Retinal pigment epithelial cell (primary cell): ENCODE data around the gene PRLR.

Source experiments
- DNase-seq: peaks from one replicate; pipeline ENCODE4 v3.0.0-alpha.2; 2010; ENCODE audit warnings: low read depth
- H3K4me3 ChIP-seq: 2 replicates; pipeline ENCODE4 v1.5.1; 2011; ENCODE audit warnings: mild to moderate bottlenecking, low read length, control low read depth, moderate library complexity
- TF ChIP-seq, protein P1 (sequence below): conservative IDR thresholded peaks from 2 replicates; pipeline ENCODE4 v1.5.1; 2011; ENCODE audit warnings: low read depth, low read length, control low read depth, inconsistent platforms

The PRLR gene

DNA sequence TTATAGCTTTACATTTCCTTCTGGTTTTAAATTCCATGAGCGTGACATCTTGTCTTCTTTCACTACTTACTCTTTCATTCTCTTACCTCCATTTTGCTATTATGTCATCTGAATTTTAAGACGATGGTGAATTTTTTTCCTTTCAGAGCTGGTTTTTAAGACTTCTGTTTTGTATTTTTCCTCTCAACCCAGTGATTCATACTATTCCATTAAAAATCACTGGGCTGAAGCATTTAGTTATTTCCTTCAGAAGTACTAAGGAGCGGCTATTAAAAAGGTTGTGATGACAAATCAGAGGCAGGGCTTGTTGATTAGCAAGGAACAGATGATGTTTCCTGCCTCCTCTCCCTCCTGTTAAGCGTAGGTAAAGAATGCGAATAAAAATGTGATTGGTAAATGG, 199.0 kb downstream of the PRLR start:
- H3K4me3 ChIP-seq: no peak overlapping the region
- TF ChIP-seq, protein P1, sequence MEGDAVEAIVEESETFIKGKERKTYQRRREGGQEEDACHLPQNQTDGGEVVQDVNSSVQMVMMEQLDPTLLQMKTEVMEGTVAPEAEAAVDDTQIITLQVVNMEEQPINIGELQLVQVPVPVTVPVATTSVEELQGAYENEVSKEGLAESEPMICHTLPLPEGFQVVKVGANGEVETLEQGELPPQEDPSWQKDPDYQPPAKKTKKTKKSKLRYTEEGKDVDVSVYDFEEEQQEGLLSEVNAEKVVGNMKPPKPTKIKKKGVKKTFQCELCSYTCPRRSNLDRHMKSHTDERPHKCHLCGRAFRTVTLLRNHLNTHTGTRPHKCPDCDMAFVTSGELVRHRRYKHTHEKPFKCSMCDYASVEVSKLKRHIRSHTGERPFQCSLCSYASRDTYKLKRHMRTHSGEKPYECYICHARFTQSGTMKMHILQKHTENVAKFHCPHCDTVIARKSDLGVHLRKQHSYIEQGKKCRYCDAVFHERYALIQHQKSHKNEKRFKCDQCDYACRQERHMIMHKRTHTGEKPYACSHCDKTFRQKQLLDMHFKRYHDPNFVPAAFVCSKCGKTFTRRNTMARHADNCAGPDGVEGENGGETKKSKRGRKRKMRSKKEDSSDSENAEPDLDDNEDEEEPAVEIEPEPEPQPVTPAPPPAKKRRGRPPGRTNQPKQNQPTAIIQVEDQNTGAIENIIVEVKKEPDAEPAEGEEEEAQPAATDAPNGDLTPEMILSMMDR: no peak
- no peak for DNase-seq

- TF ChIP-seq, protein P1: no peak
- H3K4me3 ChIP-seq: no peak overlapping the region
- no peak for DNase-seq
These were observed 199.7 kb downstream of the PRLR start for GRCh38 chr5:35030426-35031100.

DNA sequence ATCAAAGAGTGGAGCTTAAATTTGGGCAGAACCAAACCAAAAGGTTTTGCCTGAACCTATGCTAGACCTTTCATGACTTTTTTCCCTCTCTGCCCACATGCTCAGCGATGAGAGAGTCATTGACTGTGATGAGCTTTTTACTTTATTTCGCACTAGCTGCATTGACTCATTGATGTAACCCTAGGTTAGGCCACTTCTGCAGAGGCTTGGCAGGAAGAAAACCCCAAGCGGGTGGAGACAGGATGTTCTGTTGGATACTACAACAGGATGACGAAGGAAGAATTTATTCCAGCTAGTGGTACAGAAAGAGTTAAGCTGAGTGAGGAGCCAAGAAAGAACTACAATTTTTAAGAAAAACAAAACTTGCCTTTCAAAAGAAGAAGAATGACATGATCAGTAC, 201.0 kb downstream of the PRLR start:
- no peak for DNase-seq
- TF ChIP-seq, protein P1: no peak

DNA sequence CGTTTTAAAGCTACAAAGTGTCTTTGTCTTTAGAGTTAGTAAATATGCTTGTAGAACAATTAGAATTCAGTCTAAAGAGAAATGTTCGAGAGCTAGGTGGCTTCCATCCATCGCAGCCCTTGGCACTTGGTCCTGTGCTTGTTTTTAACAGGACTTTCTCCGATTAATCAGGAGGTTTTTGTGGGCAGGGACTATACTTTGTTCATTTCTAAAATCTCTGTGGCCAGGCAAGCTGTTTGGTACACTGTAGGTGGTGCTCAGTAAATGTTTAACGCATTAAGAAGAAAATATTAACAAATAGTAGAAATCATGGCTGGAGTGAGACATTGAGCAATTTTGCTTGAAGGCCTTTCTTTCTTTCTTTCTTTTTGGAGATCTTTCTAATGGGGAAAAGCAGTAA, 203.3 kb downstream of the PRLR start:
- TF ChIP-seq, protein P1: no peak
- no peak overlapping the region for H3K4me3 ChIP-seq
- DNase-seq: no peak

More for the DNA sequence above, 201.0 kb downstream of the PRLR start:
- H3K4me3 ChIP-seq: no peak overlapping the region

- H3K4me3 ChIP-seq: no peak overlapping the region
- TF ChIP-seq, protein P1: no peak
- no peak for DNase-seq
These were observed 203.9 kb downstream of the PRLR start for GRCh38 chr5:35026280-35026840.

- no peak for DNase-seq
- H3K4me3 ChIP-seq: no peak overlapping the region
- TF ChIP-seq, protein P1: no peak
These were observed 205.3 kb downstream of the PRLR start for GRCh38 chr5:35024911-35025510.
